Frontal cortex (tissue), 4 donors: ENCODE data around the gene EXOSC9. TPM values are rescaled to one million over a fixed set of nuclear protein-coding genes. Genes with fewer than 3 reads are reported as not detected.

Experiments
- DNase-seq, 2 donors: peaks; one replicate each; pipeline ENCODE4 v3.0.0; 2012; ENCODE audit warnings: low spot score in 2 of 2
- FAIRE-seq: peaks from 2 replicates; lab custom pipeline; 2012; peaks lifted over from hg19 to GRCh38; lab: Jason Lieb, UNC
- total RNA-seq: library from RNA; depleted of rRNA; stranded (reverse); fragments of >200 nt; gene quantifications from one replicate; pipeline ENCODE4 v1.2.3, GENCODE V29; 2014
- donor health status: control.
- donor health status: control.
- donor health status: control.

The EXOSC9 gene
- total RNA-seq, 1 donor from 2014 or later, result 27.3 TPM

DNA sequence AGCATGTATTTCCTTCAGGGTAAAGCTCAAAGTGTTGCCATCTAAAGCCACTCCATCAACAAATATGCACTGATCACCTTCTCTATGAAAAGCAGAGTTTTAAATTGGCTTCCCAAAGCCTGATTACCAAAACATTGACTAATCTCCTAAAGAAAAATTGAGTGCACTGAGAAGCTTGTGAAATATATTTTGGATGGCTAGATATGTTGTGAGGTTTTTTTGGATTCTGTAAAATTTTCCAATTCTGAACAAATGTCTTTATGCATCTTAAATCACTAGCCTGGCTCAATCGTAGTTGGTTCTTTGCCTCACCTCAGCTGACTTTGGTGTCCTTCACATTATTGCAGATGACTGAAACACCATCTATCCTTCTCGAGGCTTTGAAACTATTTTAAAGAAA, 14.9 kb upstream of the EXOSC9 start:
- no peak for FAIRE-seq

DNA sequence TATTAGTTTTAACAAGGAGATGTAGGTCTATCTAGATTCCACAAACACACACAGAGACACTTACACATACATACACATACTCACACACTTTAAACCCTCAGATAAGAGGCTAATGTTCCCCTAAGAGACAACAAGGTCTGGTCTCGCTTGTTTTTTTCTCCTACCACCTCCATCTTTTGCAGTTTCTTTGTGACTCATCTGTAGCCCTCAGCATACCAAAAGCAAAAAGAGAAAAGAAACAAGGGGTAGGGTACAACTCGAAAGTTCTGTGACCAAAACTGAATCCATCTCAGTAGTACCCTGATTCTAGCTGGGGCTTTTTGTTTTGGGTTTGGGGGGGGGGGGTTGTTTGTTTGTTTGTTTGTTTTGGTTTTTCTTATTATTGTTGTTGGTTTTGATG, 12.2 kb upstream of the EXOSC9 start:
- DNase-seq (no peak), FAIRE-seq (no peak)

More for the DNA sequence above, 14.9 kb upstream of the EXOSC9 start:
- no peak for DNase-seq

DNA sequence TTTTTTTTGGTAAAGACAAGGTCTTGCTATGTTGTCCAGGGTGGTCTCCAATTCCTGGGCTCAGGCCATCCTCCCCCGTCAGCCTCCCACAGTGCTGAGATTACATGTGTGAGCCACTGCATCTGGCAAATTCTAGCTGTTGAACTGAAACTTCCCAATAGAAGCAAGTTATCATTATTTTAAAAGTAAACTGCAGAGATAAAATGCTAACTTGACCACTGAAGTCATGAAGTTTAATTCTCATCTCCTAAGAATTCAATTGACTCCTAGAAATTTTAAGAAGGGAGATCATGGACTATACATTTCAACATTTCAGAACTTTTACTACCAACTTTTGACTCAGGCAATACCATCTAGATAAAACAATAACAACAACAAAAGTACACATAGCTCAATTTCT, 11.7 kb upstream of the EXOSC9 start:
- FAIRE-seq (no peak), DNase-seq (no peak)

DNA sequence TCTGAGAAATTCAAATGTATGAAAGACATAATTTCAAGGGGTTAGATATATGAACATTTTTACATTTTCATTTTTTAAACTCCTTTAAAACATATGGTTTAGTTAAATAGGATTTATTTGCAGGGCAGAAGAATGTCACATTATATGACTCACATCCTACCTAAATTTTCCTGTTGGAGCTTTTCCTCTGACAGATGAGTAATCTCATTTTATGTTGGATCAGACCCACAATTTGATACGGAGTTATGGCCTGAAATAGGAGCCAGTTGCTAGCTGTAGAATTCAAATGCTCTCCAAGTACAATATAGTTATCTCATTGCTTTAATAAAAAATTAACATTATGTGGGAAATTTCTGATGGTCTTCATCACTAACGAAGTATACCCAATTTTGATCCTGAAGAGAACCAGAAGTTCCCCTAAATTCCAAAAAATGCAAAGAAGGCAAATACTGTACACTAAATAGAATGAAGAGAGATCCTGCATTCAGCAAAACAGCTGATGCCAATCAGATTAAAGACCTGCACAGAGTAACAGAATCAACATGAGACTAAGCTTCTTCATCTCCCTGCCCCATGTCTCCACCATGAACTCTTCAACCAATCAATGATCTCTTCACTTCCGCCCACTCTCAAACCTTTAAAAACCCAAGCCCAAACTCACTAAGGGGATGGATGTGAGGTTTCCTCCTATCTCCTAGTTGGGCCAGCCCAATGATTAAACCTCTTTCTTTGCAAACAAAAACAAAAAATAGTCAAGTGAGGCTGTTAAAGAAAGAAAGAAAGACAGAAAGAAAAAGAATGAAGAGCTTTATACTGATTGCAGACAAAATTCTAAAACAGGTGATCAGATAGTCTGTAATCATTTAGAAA, 10.9 kb upstream of the EXOSC9 start:
- no peak for FAIRE-seq

DNA sequence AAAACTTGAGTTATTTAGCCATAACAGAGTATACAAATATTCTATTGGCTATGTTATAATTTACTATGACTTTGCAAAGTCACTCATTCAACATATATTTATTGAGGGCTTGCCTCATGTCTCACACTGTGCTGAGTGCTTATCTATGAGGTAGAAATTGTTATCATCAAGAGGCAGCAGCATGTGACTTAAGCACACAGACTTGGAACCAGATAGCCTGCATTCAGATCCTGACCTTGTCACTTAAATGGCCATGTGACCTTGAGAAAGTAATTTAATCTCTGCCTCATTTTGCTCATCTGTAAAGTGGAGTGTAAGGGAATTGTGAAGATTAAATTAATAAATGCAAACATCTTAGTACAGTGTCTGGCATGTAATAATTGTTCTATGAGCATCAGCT, 10.1 kb upstream of the EXOSC9 start:
- no peak for DNase-seq
- FAIRE-seq, result no peak

More for the DNA sequence above, 10.9 kb upstream of the EXOSC9 start:
- DNase-seq, result no peak

DNA sequence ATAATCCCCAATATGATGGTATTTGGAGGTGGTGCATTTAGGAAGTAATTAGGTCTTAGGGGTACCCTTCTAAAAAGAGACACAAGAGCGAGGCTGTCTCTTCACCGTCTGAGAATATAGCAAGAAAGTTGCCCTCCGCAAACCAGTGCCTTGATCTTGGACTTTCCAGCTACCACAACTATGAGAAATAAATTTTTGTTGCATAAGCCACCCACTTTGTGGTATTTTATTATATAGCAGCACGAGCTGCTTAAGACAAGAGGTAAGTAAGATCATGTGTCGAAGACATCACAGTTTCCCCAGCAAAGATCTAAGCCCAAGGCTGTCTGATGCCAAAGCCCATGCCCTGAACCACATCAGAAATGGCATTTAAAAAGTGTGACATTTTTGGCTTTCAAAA, 9.6 kb upstream of the EXOSC9 start:
- DNase-seq, result no peak
- no peak for FAIRE-seq

DNA sequence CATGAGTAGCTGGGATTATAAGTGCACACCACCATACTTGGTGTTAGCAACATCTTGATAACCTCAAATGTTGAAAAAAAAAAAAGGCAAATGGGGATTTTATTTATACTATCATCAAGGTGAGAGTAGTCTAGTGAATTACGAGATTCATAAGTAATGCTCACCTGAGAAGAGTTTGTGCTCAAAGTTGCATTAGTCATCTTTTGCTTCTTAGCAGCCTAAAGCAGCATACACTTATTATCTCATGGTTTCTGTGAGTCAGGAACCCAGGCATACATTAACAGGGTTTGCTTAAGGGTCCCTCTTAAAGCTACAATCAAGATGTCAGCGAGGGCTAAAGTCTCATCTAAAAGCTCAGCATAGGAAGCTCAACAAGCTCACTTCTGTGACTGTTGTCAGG, 8.2 kb upstream of the EXOSC9 start:
- DNase-seq (no peak), FAIRE-seq (no peak)

DNA sequence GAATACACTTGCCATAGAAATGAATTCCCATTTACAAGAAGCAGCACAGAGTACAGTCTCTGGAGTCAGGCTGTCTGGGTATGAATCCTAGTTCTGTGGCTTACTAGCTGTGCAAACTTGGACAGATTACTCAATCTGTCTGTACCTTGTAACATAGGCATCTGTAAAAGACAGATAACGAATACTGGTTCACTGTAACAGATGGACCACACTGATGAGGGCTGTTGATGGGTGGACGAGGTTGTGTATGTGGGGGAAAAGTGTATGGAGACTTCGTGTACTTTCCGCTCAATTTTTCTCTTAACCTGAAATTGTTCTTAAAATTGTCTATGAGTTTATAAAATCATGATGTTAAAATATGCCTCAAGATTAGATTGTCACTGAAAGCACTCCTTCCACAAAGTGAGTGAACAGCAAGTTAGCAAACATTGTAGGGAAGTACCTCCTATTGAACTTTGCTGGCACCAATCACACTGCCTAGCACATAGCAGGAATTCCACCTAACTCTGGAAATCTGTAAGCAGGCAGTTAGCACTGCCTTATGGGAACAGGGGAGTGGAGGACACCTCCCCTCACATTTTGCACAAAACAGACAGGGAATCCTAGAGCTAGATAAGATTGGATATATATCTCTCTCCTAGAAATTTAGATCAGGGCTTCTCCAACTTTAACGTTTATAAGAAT, 6.5 kb upstream of the EXOSC9 start:
- DNase-seq (no peak), FAIRE-seq (no peak)

DNA sequence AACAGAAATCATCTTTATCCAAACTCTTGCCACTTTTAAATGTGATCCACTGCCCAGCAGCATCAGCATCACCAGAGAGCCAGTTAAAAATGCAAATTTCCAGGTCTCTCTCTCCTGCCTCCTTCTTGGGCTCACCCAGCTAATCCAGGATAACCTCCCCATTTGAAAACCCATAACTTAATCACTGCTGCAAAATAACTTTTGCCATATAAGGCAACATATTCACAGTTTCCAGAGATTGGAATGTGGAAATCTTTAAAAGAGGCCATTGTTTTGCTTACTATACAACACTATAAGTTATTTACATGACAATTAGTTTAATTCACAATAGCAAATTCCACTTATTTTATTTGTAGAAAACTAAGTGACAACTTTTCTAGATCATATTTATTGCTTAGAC, 4.8 kb upstream of the EXOSC9 start:
- FAIRE-seq (no peak), DNase-seq (no peak)

DNA sequence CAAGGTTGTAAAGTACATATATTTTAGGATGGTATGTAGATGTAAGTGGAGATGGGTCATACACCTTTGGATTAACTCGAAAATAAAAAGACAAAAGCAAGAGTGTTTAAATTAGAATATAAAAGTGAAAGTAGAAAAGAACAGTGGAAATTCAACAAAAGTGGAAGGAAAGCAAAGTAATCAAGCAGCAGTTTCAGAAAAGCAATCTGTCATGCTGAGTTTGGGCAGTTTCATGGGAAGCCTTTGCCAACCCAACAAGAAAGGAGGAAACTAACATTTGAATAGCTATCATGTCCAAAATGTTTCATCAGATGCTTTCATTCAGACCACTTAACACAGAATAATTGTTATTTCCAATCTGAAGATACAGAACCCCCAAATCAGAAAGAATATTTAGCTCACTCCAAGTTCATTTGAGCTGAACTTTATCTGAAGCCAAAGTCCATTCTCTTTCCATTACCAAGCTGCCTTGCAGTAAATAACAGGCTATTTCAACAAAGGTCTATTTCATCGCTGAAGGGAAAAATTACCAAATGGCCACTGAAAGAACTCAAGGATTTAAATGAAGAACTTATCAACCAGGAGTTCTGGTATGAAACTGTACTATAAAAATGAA, 1.8 kb upstream of the EXOSC9 start:
- no peak for DNase-seq
- FAIRE-seq, result no peak

DNA sequence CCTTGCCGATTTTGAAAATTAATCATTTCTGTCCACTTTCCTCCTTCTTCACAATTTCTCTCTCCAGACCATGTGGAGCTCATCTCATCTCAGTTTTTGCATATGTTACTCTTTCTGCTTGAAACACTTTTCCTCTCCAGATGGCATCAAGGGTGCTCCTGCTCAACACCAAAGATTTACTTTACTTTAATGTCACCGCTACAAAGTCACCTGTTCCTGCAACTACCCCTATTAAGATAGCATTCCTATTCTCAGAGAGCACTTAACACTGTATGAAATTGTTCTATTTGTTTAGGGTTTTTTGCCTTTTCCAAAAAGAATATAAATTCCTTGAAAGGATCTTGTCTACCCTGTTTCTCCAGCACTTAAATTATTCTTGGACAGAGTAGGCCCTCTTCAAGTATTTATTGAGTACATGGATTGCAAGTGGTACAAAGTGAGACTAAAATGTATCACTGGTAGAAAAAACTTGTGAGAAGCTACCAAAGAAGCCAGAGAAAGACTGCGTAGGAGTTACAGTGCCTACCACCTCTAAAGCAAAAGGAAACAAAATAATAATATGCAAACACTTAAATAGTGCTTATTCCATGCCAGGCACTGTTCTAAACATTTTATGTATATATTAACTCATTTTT, 1.1 kb upstream of the EXOSC9 start:
- FAIRE-seq (no peak), DNase-seq (no peak)

DNA sequence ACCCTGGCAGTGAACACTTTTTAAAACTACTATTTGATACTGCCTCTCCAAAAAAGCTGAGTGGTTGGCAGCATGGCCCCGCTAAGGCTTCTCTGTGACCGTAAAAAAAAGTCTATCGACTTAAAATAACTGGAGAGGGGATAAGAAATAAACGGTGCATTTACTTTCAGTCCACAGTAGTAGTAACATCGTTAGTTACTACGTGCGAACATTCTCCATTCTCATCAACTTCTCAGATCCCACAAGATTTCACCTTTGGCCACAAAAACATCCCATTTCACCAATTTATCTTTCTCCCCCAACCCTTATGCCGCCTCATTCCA, 524 bp upstream of the EXOSC9 start:
- no peak for FAIRE-seq
- no peak for DNase-seq

DNA sequence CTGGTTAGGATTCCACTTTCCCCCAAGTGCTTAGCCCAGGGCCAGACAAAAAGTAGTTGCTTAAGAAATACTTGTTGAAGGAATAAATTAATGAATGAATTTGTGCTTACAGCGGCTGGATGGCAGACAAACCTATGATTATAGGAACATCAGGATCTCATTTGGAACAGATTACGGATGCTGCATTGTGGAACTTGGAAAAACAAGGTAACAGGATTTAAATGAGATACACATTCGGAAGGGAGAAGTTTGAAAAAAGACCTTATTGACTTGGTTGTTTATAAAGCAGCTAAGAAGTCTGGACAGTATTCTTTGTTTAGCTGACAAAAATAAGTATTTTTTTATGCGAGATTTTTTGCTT, 572 bp downstream of the EXOSC9 start:
- FAIRE-seq (no peak), DNase-seq (no peak)

DNA sequence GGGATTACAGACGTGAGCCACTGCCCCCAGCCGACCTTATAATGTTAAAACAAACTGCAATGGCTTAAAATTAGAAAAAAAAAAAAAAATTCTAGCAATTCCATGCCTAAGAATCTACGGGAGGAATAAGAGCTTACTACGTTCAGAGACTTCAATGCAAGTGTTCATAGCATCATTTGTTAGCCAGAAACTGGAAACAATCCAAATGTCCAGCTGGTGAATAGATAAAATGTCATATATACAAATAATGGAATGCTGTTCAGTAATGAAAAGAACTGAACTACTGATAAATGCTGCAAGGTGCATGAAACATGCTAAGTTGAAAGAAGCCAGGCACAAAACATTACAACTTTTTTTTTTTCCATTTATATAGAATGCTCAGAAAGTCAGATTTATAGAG, 5.3 kb downstream of the EXOSC9 start:
- FAIRE-seq, result no peak
- no peak for DNase-seq

DNA sequence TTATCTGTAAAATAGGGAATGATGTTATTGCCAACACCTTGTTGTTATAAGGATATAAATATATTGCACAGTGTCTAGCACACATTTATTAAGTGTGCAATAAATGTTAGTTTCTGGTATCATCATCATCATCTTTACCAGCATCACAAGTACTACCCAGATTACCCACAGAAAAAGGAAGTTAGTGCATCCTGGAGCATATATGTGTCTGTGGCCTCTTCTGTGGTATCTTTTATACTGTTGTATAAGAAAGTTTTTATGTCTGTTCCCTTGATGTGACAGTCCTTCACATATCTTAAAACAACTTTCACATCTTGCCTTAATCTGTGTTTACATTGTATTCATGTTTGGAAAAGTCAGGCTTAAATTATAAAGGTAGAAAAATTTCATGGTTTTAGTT, 10.0 kb downstream of the EXOSC9 start:
- no peak for FAIRE-seq
- DNase-seq, result no peak

DNA sequence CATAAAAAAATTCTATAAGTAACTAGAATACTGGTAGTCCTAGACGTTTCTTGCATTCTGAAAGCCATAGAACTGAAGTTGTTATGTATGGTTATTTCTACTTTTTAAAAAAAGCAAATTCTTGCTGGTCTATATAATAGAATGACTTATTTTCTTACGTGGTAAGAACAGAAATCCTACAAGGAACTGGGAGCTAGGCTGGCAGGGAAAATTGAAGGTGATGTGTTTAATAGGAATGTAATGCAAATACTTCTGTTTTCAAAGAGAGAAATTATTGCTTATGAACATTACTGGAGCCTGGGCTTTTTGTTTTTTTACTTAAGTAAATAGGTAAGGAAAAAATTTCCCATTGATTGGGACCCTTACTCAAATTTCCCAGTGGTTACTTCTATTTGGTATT, 13.6 kb downstream of the EXOSC9 start:
- FAIRE-seq (no peak), DNase-seq (no peak)

DNA sequence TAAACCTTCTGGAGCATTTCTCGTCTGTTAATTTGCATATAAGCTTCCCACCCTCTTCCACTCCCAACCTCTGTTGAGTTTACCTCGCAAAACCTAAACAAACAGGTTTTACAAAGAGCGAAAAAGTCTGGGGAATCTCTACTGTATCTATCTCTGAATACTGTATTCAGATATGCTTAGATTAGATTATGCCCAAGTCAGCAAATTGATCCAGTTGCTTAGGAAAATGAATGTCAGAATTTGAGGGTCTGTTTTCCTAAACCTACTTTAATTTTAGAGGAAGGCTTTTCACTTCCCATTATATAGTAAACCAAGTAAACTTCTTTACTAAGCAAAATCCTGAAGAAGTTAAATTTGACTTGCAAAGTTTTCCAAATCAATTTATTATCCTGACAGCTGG, 15.9 kb downstream of the EXOSC9 start:
- FAIRE-seq (no peak), DNase-seq (no peak)

DNA sequence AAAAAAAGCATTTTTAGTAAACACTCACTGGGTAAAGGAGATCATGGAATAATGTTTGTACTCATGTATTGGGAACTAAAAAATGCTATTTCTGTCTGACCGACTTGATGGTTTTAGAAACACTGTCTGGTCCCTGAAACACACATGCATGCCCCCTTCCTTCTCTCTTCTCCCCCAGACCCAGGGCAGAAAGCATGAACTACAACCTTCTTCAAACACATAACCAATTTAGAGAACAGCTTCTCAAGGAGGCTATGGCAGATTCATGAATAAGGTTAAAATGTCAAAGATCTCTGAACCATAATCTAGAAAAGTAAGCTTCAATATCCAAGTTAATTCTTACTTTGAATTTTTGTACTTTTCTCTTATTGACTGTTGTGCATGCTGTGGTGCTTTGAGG, 16.6 kb downstream of the EXOSC9 start:
- FAIRE-seq (no peak), DNase-seq (no peak)

DNA sequence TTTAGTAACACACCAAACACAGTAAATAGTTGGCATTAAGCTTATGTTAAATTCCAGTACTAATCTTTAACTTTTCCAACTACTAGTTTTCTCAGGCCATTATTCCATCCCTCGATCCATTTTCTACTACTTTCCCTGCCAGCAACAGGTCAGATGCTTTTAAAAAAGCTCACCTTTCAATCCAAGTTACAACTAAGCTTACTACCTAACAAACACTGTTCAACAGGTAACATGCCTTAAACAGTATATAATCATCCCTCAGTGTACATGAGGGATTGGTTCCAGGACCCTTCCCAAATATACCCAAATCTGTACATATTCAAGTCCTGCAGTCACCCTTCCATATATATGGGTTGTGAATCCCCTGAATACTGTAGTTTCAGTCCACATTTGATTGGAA, 17.1 kb downstream of the EXOSC9 start:
- DNase-seq (no peak), FAIRE-seq (no peak)

DNA sequence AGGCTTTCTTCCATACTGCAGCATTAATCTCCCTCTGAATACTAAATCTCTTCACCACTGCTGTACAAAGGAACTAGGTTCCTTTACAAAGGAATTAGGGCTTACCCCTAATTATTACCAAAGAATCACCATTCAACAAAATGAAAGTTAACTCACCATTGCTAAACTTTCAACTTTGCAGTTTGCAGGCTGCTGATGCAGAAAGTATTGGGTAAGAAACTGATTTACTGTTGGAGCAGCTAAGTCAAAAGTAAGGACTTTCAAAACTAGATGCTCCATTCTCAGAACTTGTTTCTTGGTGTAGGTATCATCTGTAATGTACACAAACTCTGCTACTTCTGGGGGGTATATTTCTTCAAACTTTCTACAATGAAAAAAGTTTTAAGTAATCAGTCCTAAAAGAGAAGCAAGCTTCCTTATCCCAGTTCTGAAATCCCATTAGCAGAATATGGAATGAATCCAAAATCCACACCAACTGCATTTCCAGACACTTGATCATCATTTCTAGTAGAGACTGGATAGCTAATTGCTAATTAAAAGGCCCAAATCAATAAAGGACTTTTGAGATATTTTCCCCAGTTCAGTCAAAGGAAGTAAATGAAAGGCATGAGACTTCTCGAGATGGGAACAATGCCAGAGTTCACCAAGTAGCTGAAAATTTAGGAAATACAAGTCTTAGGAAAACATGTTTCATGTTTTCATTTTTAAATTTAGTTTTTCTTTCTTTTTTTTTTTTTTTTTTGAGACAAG, 18.3 kb downstream of the EXOSC9 start:
- FAIRE-seq (no peak), DNase-seq (no peak)
